ENCODE measurements around the gene MRPL17.
"Not testable (repeated sequence)": the region's sequence is repeated elsewhere in the genome, so short reads cannot be mapped to it uniquely, and the experiment has no call there.

MRPL17 gene

GRCh38 chr11:6711552-6711951 lies 28.4 kb upstream of the MRPL17 start:
- not testable (repeated sequence) for H2AK5ac ChIP-seq (ENCODE audit: low read length, severe bottlenecking); H3K79me1 ChIP-seq (replicated peaks; ENCODE audit: low read length, poor library complexity, severe bottlenecking); H3K4me3 ChIP-seq (ENCODE audit: insufficient read depth in 1 of 2, low read depth in 1 of 2, low read length in 2 of 2); H2AFZ ChIP-seq (ENCODE audit: low read depth, low read length); H2BK15ac ChIP-seq (ENCODE audit: low read depth, poor library complexity, severe bottlenecking); H3K9me3 ChIP-seq (ENCODE audit: control insufficient read depth, low read length); H2BK120ac ChIP-seq (ENCODE audit: low read depth, low read length); H3K23ac ChIP-seq (ENCODE audit: low read length in 2 of 2); H3K9ac ChIP-seq (ENCODE audit: low read length); H3K18ac ChIP-seq (ENCODE audit: low read depth in 1 of 2, low read length in 2 of 2); H3K36me3 ChIP-seq (ENCODE audit: control insufficient read depth in 1 of 2, insufficient read depth in 2 of 2, low read depth in 1 of 2, low read length in 2 of 2); DNase-seq; H3K4me1 ChIP-seq (ENCODE audit: control insufficient read depth, insufficient read depth, low read depth, low read length); H2BK12ac ChIP-seq (ENCODE audit: low read length in 2 of 2); H4K91ac ChIP-seq (ENCODE audit: low read length); H4K8ac ChIP-seq (ENCODE audit: low read length); H3K14ac ChIP-seq (ENCODE audit: low read length in 2 of 2); H3K27me3 ChIP-seq (ENCODE audit: control insufficient read depth in 1 of 2, insufficient read depth in 1 of 2, low read length in 2 of 2); H3K27ac ChIP-seq (ENCODE audit: low read length, poor library complexity, severe bottlenecking); H3K4me2 ChIP-seq (ENCODE audit: low read length, poor library complexity, severe bottlenecking); H3K4ac ChIP-seq (ENCODE audit: low read depth in 1 of 2, low read length in 2 of 2); H2BK5ac ChIP-seq (ENCODE audit: low read depth, low read length, poor library complexity, severe bottlenecking)
- WGBS: 92% methylated on average over 5 of the region's 7 CpGs

DNA sequence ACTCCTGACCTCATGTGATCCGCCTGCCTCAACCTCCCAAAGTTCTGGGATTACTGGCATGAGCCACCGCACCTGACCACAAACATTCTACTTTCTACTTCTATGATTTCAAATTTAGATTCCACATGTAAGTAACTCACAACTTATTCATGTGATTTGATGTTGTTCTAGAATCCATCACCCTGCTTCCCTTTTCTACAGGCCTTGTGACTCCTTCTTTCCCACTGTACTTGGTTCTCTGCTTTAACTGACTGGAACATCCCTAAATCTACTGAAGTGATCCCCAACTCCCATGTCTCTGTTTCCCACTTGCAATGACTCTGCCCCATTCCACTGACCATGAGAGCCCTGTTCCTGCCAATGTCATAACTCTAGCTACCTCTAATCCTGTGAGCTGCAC lies 25.7 kb upstream of the MRPL17 start:
- H2BK12ac ChIP-seq (ENCODE audit: low read length in 2 of 2): no peak overlapping the region
- no peak overlapping the region for H3K23ac ChIP-seq (ENCODE audit: low read length in 2 of 2)
- H3K36me3 ChIP-seq (ENCODE audit: control insufficient read depth in 1 of 2, insufficient read depth in 2 of 2, low read depth in 1 of 2, low read length in 2 of 2): no peaks in the 10 kb centered on the region
- no peak overlapping the region for H3K9ac ChIP-seq (ENCODE audit: low read length)
- no peak overlapping the region for H4K91ac ChIP-seq (ENCODE audit: low read length)
- H2BK120ac ChIP-seq (ENCODE audit: low read depth, low read length): no peak overlapping the region
- H3K18ac ChIP-seq (ENCODE audit: low read depth in 1 of 2, low read length in 2 of 2): no peak overlapping the region
- H2AFZ ChIP-seq (ENCODE audit: low read depth, low read length): no peak overlapping the region
- DNase-seq: no peak
- no peaks in the 10 kb centered on the region for H3K9me3 ChIP-seq (ENCODE audit: control insufficient read depth, low read length)
- no peak overlapping the region for H2BK5ac ChIP-seq (ENCODE audit: low read depth, low read length, poor library complexity, severe bottlenecking)
- WGBS: 90% methylated on average over 2 of the region's 2 CpGs
- no peak overlapping the region for H3K27ac ChIP-seq (ENCODE audit: low read length, poor library complexity, severe bottlenecking)
- no peaks in the 10 kb centered on the region for H3K4me1 ChIP-seq (ENCODE audit: control insufficient read depth, insufficient read depth, low read depth, low read length)
- no peak overlapping the region for H3K4me2 ChIP-seq (ENCODE audit: low read length, poor library complexity, severe bottlenecking)
- no peak overlapping the region for H2AK5ac ChIP-seq (ENCODE audit: low read length, severe bottlenecking)
- no peak overlapping the region for H3K14ac ChIP-seq (ENCODE audit: low read length in 2 of 2)
- H4K8ac ChIP-seq (ENCODE audit: low read length): no peak overlapping the region
- H3K4me3 ChIP-seq (ENCODE audit: insufficient read depth in 1 of 2, low read depth in 1 of 2, low read length in 2 of 2): no peak overlapping the region
- no peak overlapping the region for H2BK15ac ChIP-seq (ENCODE audit: low read depth, poor library complexity, severe bottlenecking)
- H3K27me3 ChIP-seq (ENCODE audit: control insufficient read depth in 1 of 2, insufficient read depth in 1 of 2, low read length in 2 of 2): no peaks in the 10 kb centered on the region
- H3K79me1 ChIP-seq (replicated peaks; ENCODE audit: low read length, poor library complexity, severe bottlenecking): no peaks in the 10 kb centered on the region
- H3K4ac ChIP-seq (ENCODE audit: low read depth in 1 of 2, low read length in 2 of 2): no peak overlapping the region

DNA sequence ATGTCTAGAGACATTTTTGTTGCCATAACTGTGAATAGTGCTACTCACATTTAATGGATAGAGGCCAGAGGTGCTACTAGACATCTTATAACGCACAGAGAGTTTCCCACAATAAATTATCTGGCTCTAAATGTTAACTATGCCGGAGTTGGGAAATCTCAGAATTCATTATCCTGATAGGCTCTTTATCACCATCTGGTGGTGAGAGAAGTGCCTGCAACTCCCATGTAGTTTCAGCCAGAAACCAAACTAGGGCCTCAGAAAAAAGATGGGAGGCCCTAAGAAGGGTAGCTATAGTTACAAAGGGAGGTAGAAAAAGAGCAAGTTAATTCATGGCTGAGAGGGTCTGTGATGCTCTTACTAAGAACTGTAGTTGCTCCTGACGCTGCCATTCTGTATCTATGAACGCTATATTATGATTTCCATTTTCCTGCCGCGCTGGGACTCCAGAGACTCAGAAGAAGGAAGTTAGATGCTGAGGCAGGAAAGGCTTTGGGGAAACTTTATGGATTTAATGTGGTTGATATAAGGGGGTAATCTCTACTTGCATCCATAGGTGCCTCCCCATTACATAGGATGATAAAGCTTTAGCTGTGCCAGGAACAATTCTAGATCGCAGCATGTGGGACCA lies 22.9 kb upstream of the MRPL17 start:
- Histone ChIP-seq H4K91ac (ENCODE audit: low read length) (no peak overlapping the region), H3K4ac (ENCODE audit: low read depth in 1 of 2, low read length in 2 of 2) (no peak overlapping the region), H3K23ac (ENCODE audit: low read length in 2 of 2) (no peak overlapping the region), H3K79me1 (replicated peaks; ENCODE audit: low read length, poor library complexity, severe bottlenecking) (no peaks in the 10 kb centered on the region), H3K9me3 (ENCODE audit: control insufficient read depth, low read length) (no peaks in the 10 kb centered on the region), H3K27me3 (ENCODE audit: control insufficient read depth in 1 of 2, insufficient read depth in 1 of 2, low read length in 2 of 2) (no peaks in the 10 kb centered on the region), H3K18ac (ENCODE audit: low read depth in 1 of 2, low read length in 2 of 2) (no peak overlapping the region), H3K9ac (ENCODE audit: low read length) (peak overlapping the region; percentile 44), H3K4me1 (ENCODE audit: control insufficient read depth, insufficient read depth, low read depth, low read length) (no peaks in the 10 kb centered on the region), H2BK120ac (ENCODE audit: low read depth, low read length) (no peak overlapping the region), H3K27ac (ENCODE audit: low read length, poor library complexity, severe bottlenecking) (no peak overlapping the region), H3K4me3 (ENCODE audit: insufficient read depth in 1 of 2, low read depth in 1 of 2, low read length in 2 of 2) (no peak overlapping the region), H3K4me2 (ENCODE audit: low read length, poor library complexity, severe bottlenecking) (no peak overlapping the region), H2AFZ (ENCODE audit: low read depth, low read length) (no peak overlapping the region), H4K8ac (ENCODE audit: low read length) (no peak overlapping the region), H3K36me3 (ENCODE audit: control insufficient read depth in 1 of 2, insufficient read depth in 2 of 2, low read depth in 1 of 2, low read length in 2 of 2) (no peaks in the 10 kb centered on the region), H3K14ac (ENCODE audit: low read length in 2 of 2) (no peak overlapping the region), H2AK5ac (ENCODE audit: low read length, severe bottlenecking) (no peak overlapping the region), H2BK12ac (ENCODE audit: low read length in 2 of 2) (no peak overlapping the region), H2BK15ac (ENCODE audit: low read depth, poor library complexity, severe bottlenecking) (no peak overlapping the region), H2BK5ac (ENCODE audit: low read depth, low read length, poor library complexity, severe bottlenecking) (no peak overlapping the region)
- DNase-seq: peak; percentile 79
- WGBS: 43% methylated on average over 7 of the region's 7 CpGs

DNA sequence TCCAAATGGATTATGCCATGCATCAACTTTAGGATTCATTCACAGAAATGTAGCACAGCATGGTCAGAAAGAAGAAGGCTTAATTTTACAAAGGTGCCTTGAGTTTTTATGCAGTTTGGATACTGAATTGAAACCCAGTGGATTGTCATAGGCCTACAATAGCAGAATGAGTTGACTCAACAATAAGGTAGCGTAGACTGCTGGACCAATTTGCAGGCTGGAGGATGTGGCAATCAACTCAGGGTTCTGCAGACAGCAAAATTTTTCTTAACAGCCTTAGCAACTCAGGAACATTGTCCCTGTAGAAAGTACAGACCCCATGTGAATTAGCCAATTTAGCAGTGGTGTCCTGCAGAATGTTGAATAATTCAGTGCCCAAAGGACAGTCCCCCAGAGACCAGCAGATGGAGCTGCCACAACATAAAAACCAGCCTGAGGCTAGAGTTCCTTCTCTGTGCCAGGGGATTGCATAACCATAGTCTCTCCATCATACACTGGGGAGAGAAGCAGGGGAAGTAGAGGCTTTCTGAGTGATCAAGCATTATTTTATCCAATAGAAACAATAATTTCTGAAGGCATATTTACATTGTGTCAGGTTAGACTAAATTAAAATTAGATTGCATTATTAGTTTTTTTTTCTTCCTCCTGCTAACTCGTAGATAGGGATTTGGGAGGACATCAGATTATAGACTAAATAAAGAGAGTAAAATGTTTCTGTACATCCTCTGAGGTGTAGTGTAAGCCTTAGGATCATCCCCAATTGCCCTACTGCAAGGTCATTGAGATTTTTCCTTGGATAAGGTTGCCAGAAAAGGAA lies 20.3 kb upstream of the MRPL17 start:
- no peak overlapping the region for H3K4ac ChIP-seq (ENCODE audit: low read depth in 1 of 2, low read length in 2 of 2)
- WGBS: 100% methylated on average over 2 of the region's 2 CpGs

More for the DNA sequence above, 20.3 kb upstream of the MRPL17 start:
- Histone ChIP-seq H3K27ac (ENCODE audit: low read length, poor library complexity, severe bottlenecking) (no peak overlapping the region), H3K4me2 (ENCODE audit: low read length, poor library complexity, severe bottlenecking) (no peak overlapping the region), H2BK15ac (ENCODE audit: low read depth, poor library complexity, severe bottlenecking) (no peak overlapping the region), H2AK5ac (ENCODE audit: low read length, severe bottlenecking) (no peak overlapping the region), H2BK12ac (ENCODE audit: low read length in 2 of 2) (no peak overlapping the region), H2BK5ac (ENCODE audit: low read depth, low read length, poor library complexity, severe bottlenecking) (no peak overlapping the region), H3K9ac (ENCODE audit: low read length) (peak overlapping the region; percentile 27), H3K9me3 (ENCODE audit: control insufficient read depth, low read length) (no peaks in the 10 kb centered on the region), H3K4me3 (ENCODE audit: insufficient read depth in 1 of 2, low read depth in 1 of 2, low read length in 2 of 2) (no peak overlapping the region), H4K8ac (ENCODE audit: low read length) (no peak overlapping the region), H3K27me3 (ENCODE audit: control insufficient read depth in 1 of 2, insufficient read depth in 1 of 2, low read length in 2 of 2) (no peaks in the 10 kb centered on the region), H3K79me1 (replicated peaks; ENCODE audit: low read length, poor library complexity, severe bottlenecking) (no peaks in the 10 kb centered on the region), H2BK120ac (ENCODE audit: low read depth, low read length) (no peak overlapping the region), H3K14ac (ENCODE audit: low read length in 2 of 2) (no peak overlapping the region), H3K4me1 (ENCODE audit: control insufficient read depth, insufficient read depth, low read depth, low read length) (no peaks in the 10 kb centered on the region), H2AFZ (ENCODE audit: low read depth, low read length) (no peak overlapping the region), H3K36me3 (ENCODE audit: control insufficient read depth in 1 of 2, insufficient read depth in 2 of 2, low read depth in 1 of 2, low read length in 2 of 2) (no peaks in the 10 kb centered on the region), H3K23ac (ENCODE audit: low read length in 2 of 2) (no peak overlapping the region), H4K91ac (ENCODE audit: low read length) (no peak overlapping the region), H3K18ac (ENCODE audit: low read depth in 1 of 2, low read length in 2 of 2) (no peak overlapping the region)
- DNase-seq: peak; percentile 76

Data from mesenchymal stem cell (in vitro differentiated cells and primary cell).